ENCODE results near the gene TRANK1.

TRANK1 gene

GRCh38 chr3:36812240-36812639 lies 132.6 kb downstream of the TRANK1 start:
- no peaks in the 10 kb centered on the region for H3K36me3 ChIP-seq (ENCODE audit: insufficient read depth, low read length)
- H3K9me3 ChIP-seq (ENCODE audit: control insufficient read depth, insufficient read depth, low read length): no peaks in the 10 kb centered on the region
- no peaks in the 10 kb centered on the region for H3K4me1 ChIP-seq (ENCODE audit: insufficient read depth, low read length)
- no peak overlapping the region for H3K9ac ChIP-seq (ENCODE audit: low read depth, low read length)

DNA sequence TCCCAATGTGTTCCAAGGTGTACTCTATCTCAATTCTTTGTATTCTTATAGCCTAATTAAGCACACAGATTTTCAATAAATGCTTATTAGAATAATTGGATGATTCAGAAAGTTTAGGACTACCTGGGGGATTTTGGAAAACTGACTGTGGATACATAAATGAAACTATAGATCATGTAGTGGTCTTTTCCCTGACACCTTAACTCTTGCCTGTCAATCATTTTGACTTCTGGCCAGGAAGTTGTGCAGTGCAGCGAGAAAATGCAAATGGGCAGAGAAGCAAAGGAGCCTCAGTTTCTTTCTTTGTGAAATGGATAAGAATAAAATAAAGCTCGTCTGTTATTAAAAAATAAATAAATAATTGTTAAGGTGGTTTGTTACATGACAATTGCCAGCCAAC lies 133.1 kb downstream of the TRANK1 start:
- Histone ChIP-seq H3K9ac (ENCODE audit: low read depth, low read length) (no peak overlapping the region), H3K9me3 (ENCODE audit: control insufficient read depth, insufficient read depth, low read length) (no peaks in the 10 kb centered on the region), H3K4me1 (ENCODE audit: insufficient read depth, low read length) (no peaks in the 10 kb centered on the region), H3K36me3 (ENCODE audit: insufficient read depth, low read length) (no peaks in the 10 kb centered on the region)

GRCh38 chr3:36804295-36805055 lies 140.4 kb downstream of the TRANK1 start:
- Histone ChIP-seq H3K9me3 (ENCODE audit: control insufficient read depth, insufficient read depth, low read length) (no peaks in the 10 kb centered on the region; the same call in 1 of the 2 replicates), H3K36me3 (ENCODE audit: insufficient read depth, low read length) (no peaks in the 10 kb centered on the region), H3K4me1 (ENCODE audit: insufficient read depth, low read length) (peaks cover 9% of the 10 kb centered on the region; the same call in 1 of the 2 replicates), H3K9ac (ENCODE audit: low read depth, low read length) (no peak overlapping the region)

GRCh38 chr3:36803091-36803791 lies 141.6 kb downstream of the TRANK1 start:
- peaks cover 9% of the 10 kb centered on the region; the same call in 1 of the 2 replicates for H3K4me1 ChIP-seq (ENCODE audit: insufficient read depth, low read length)
- no peaks in the 10 kb centered on the region for H3K36me3 ChIP-seq (ENCODE audit: insufficient read depth, low read length)
- no peaks in the 10 kb centered on the region; the same call in 1 of the 2 replicates for H3K9me3 ChIP-seq (ENCODE audit: control insufficient read depth, insufficient read depth, low read length)
- H3K9ac ChIP-seq (ENCODE audit: low read depth, low read length): no peak overlapping the region

- H3K4me1 ChIP-seq (ENCODE audit: insufficient read depth, low read length): peaks cover 9% of the 10 kb centered on the region; the same call in 1 of the 2 replicates
- H3K9ac ChIP-seq (ENCODE audit: low read depth, low read length): no peak overlapping the region
- H3K9me3 ChIP-seq (ENCODE audit: control insufficient read depth, insufficient read depth, low read length): no peaks in the 10 kb centered on the region; the same call in 1 of the 2 replicates
- H3K36me3 ChIP-seq (ENCODE audit: insufficient read depth, low read length): no peaks in the 10 kb centered on the region
Observed at GRCh38 chr3:36800533-36801116, 144.2 kb downstream of the TRANK1 start.

DNA sequence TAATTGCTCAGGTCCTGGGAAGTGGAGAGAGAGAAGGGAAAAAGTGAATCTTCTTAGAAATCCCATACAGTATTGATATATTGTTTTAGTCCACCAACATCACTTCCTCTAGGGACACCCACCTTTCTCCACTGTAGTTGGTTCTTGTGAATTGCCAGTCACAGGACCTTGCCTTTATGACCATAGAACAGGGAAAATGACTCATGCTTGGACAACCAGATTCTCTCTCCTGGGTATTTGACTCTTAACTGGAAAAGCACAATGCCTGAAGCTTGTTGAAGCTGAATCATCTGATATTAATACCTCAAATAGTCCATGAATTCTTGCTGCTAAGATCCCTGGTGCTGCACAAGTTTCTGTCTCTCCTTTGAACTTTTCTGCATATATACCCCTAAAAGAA lies 148.0 kb downstream of the TRANK1 start:
- H3K4me1 ChIP-seq (ENCODE audit: insufficient read depth, low read length): peaks cover 9% of the 10 kb centered on the region; the same call in 1 of the 2 replicates
- H3K36me3 ChIP-seq (ENCODE audit: insufficient read depth, low read length): no peaks in the 10 kb centered on the region

DNA sequence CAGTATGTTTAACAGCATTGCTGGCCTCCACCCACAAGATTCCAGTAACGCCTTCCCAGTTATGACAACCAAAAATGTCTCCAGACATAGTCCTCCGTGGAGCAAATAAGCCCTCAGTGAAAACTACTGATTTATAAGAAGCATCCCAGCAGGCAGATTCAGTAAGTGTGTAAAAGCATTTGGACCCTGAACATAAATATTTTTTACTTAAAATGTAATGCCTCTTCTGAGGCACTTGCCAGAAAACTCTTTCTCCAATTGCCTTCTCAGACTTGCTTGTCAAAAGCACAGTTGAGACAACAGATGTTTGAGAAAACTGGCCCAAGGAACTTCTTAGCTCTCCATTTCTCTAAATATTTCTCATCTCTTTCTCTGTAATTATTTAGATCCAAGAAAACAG lies 148.7 kb downstream of the TRANK1 start:
- no peak overlapping the region for H3K9ac ChIP-seq (ENCODE audit: low read depth, low read length)
- no peaks in the 10 kb centered on the region for H3K36me3 ChIP-seq (ENCODE audit: insufficient read depth, low read length)
- H3K9me3 ChIP-seq (ENCODE audit: control insufficient read depth, insufficient read depth, low read length): no peaks in the 10 kb centered on the region
- peaks cover 8% of the 10 kb centered on the region; the same call in 1 of the 2 replicates for H3K4me1 ChIP-seq (ENCODE audit: insufficient read depth, low read length)

More for the DNA sequence above, 148.0 kb downstream of the TRANK1 start:
- no peak overlapping the region for H3K9ac ChIP-seq (ENCODE audit: low read depth, low read length)
- no peaks in the 10 kb centered on the region for H3K9me3 ChIP-seq (ENCODE audit: control insufficient read depth, insufficient read depth, low read length)

GRCh38 chr3:36795622-36796021 lies 149.2 kb downstream of the TRANK1 start:
- Histone ChIP-seq H3K9me3 (ENCODE audit: control insufficient read depth, insufficient read depth, low read length) (no peaks in the 10 kb centered on the region), H3K4me1 (ENCODE audit: insufficient read depth, low read length) (peaks cover 3% of the 10 kb centered on the region; the same call in 1 of the 2 replicates), H3K9ac (ENCODE audit: low read depth, low read length) (no peak overlapping the region), H3K36me3 (ENCODE audit: insufficient read depth, low read length) (no peaks in the 10 kb centered on the region)

DNA sequence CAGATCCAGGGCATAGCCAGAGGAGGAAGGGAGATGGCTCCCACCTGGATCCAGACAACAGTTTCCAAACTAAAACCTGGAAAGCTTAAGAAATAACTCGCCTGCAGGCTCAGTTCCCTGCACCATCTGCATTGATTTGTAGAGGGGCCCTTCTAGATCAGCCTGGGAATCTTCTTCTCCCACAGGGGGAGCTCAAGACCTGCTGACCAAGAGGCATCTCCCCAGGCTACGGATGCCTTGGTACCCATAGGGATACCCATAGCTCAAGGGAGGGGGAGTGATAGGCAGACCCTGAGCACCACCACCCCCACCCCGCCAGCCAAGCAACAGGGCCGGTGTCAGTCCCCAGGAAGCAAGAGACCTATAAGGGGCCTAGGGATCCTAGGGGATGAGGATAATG lies 152.5 kb downstream of the TRANK1 start:
- no peaks in the 10 kb centered on the region for H3K9me3 ChIP-seq (ENCODE audit: control insufficient read depth, insufficient read depth, low read length)
- H3K36me3 ChIP-seq (ENCODE audit: insufficient read depth, low read length): no peaks in the 10 kb centered on the region
- no peak overlapping the region for H3K9ac ChIP-seq (ENCODE audit: low read depth, low read length)
- H3K4me1 ChIP-seq (ENCODE audit: insufficient read depth, low read length): no peaks in the 10 kb centered on the region

- Histone ChIP-seq H3K4me1 (ENCODE audit: insufficient read depth, low read length) (no peaks in the 10 kb centered on the region), H3K36me3 (ENCODE audit: insufficient read depth, low read length) (no peaks in the 10 kb centered on the region), H3K9ac (ENCODE audit: low read depth, low read length) (no peak overlapping the region), H3K9me3 (ENCODE audit: control insufficient read depth, insufficient read depth, low read length) (no peaks in the 10 kb centered on the region)
Observed at GRCh38 chr3:36790765-36791164, 154.1 kb downstream of the TRANK1 start.

DNA sequence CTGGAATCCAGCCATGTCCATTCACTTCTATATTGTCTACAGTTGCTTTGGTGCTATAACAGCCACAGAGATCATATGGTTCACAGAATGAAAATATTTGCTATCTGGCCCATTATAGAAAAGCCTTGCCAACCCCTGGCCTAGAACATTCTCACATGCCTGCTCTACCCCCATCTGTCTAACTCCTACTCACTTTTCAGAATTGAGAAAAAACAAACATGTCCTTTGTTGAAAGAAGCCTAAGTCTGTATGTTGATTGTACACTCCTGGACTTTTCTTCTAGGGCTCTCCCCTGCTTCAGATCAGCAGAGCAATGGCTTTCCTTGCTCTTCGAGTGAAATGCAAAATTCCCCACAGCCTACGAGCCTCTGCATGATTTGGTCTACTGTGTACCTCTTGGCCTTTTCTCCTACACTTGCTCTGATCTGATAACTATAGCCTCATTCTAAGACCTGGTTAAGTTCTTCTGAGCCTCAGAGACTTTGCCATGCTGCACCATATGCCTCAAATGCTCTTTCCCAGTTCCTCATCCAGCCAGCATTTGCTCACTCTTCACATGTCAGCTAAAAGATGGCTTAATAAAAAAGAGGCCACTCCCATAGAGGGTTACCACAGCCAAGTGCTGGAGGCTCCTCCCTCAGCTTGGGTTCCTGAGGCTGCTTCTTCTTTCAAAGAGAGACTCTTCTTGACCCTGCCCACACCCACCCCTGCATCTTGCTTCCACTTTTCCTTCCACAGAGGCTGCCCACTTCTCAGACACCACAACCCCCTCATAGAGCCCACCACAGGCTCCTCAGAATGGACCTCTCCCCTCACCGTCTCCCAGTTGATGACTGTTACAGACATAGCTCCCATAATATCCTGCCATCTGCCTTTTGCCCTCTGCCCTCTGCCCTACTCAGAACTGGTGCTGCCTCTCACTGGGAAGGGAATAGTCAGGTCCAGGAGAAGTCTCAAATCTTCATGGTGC lies 157.6 kb downstream of the TRANK1 start:
- H3K9me3 ChIP-seq (ENCODE audit: control insufficient read depth, insufficient read depth, low read length): no peaks in the 10 kb centered on the region
- no peaks in the 10 kb centered on the region for H3K4me1 ChIP-seq (ENCODE audit: insufficient read depth, low read length)
- no peaks in the 10 kb centered on the region for H3K36me3 ChIP-seq (ENCODE audit: insufficient read depth, low read length)

DNA sequence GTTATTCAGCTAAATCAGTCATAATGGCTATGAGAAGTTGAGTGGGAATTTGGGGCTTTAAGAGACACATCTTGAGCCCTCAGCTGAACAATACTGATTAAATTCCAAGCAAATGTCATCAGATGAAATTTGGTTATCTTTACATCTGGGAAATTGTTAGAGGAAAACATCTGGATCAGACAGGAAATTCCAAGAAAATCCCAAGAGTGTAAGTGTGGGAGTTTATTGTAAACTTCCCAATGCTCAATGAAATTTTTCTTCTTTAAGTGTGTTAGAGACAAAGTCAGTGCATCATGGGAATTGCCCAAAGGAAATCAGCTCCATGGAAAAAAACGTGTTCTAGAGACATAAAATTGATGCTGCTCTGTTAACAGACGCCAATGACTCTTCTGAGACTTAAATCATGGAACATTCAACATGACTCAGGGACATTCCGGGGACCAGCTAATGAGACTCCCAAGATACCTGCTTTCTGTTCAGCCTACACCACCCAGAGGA lies 160.7 kb downstream of the TRANK1 start:
- H3K4me1 ChIP-seq (ENCODE audit: insufficient read depth, low read length): no peaks in the 10 kb centered on the region
- no peaks in the 10 kb centered on the region for H3K36me3 ChIP-seq (ENCODE audit: insufficient read depth, low read length)
- H3K9ac ChIP-seq (ENCODE audit: low read depth, low read length): no peak overlapping the region
- no peaks in the 10 kb centered on the region for H3K9me3 ChIP-seq (ENCODE audit: control insufficient read depth, insufficient read depth, low read length)

More for the DNA sequence above, 157.6 kb downstream of the TRANK1 start:
- no peak overlapping the region for H3K9ac ChIP-seq (ENCODE audit: low read depth, low read length)

DNA sequence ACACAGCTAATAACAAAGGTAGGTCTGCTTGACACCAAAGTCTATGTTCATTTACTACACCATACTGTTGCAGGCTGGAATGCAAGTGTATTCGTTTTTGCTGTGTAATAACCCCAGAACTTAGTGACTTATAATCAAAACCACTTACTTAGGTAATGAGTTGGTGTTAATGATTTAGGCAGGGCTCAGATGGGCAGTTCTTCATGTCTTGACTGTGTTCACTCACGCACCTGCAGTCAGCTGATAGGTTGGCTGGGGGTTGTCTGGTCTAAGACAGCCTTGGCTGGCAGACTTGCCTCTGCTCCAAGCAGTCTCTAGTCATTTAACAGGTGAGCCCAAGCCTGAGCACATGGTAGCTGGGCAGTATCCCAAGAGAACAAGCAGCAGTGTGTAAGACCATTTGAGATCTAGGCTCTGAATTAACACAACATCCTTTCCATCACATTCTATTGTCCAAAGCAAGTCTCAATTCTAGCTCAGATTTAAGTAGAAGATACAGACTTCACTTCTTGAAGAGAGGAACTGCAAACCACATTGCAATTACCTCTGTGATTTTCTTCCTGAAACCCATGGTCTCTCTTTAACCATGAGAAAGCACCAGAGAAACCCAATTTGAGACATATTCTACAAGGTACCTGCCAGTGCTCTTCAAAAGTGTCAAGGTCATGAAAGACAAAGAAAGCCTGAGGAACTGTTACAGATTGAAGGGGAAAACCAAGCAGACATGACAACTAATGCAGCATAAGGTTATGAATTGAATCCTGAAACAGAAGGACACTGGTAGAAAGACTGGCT lies 167.2 kb downstream of the TRANK1 start:
- Histone ChIP-seq H3K36me3 (ENCODE audit: insufficient read depth, low read length) (no peaks in the 10 kb centered on the region), H3K9ac (ENCODE audit: low read depth, low read length) (no peak overlapping the region), H3K4me1 (ENCODE audit: insufficient read depth, low read length) (no peaks in the 10 kb centered on the region), H3K9me3 (ENCODE audit: control insufficient read depth, insufficient read depth, low read length) (no peaks in the 10 kb centered on the region)
